ENCODE results near the gene RABAC1. TPM values are rescaled to one million over a fixed set of nuclear protein-coding genes. Genes with fewer than 3 reads are reported as not detected.

RABAC1 gene
- total and polyA plus RNA-seq, 2 experiments from 2014 or later = 151 to 270 TPM

DNA sequence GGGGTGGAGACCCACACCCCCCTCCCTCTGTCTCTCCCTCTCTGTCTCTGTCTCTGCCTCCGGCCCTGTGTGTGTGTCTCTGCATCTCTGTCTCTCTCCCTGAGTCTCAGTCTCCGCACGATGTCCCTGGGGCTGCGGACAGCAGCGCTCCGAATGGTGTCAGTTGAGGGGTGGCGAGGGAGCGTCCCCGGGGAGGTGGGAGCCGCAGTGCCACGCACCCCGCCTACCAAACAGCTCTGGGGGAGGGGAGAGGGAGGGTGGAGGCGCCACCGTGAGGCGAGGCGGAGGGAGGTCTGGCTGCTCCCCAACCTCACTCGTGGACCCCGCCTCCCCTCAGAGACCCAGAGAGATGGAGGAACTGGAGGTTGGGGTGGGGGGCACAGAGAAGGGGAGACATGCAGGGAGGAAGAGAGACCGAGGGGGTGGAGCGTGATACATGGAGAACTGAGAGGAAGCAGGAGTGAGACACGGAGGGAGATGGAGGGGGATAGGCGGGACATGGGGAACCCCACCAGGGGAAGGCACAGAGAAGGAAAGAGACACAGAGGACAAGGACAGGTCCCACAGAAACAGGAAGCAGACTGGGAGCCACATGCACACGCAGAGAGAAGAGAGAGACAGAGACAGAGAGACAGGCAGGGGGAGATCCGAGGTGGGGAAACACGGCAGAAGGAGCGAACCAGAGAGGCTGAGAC, 38.1 kb downstream of the RABAC1 start:
- Histone ChIP-seq H3K36me3 (no peaks in the 10 kb centered on the region), H3K27ac (no peak overlapping the region), H3K4me1 (ENCODE audit: low read depth) (no peaks in the 10 kb centered on the region), H3K27me3 (peaks cover 98% of the 10 kb centered on the region), H3K9me3 (ENCODE audit: low read depth) (no peaks in the 10 kb centered on the region), H3K4me3 (no peak overlapping the region)
- DNase-seq (ENCODE audit: low read depth in 1 of 2, low spot score in 1 of 2) = no peak
- TF ChIP-seq, protein P1, sequence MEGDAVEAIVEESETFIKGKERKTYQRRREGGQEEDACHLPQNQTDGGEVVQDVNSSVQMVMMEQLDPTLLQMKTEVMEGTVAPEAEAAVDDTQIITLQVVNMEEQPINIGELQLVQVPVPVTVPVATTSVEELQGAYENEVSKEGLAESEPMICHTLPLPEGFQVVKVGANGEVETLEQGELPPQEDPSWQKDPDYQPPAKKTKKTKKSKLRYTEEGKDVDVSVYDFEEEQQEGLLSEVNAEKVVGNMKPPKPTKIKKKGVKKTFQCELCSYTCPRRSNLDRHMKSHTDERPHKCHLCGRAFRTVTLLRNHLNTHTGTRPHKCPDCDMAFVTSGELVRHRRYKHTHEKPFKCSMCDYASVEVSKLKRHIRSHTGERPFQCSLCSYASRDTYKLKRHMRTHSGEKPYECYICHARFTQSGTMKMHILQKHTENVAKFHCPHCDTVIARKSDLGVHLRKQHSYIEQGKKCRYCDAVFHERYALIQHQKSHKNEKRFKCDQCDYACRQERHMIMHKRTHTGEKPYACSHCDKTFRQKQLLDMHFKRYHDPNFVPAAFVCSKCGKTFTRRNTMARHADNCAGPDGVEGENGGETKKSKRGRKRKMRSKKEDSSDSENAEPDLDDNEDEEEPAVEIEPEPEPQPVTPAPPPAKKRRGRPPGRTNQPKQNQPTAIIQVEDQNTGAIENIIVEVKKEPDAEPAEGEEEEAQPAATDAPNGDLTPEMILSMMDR (IDR thresholded peaks at IDR 0.05; ENCODE audit: low read depth, low read length) = no peak

DNA sequence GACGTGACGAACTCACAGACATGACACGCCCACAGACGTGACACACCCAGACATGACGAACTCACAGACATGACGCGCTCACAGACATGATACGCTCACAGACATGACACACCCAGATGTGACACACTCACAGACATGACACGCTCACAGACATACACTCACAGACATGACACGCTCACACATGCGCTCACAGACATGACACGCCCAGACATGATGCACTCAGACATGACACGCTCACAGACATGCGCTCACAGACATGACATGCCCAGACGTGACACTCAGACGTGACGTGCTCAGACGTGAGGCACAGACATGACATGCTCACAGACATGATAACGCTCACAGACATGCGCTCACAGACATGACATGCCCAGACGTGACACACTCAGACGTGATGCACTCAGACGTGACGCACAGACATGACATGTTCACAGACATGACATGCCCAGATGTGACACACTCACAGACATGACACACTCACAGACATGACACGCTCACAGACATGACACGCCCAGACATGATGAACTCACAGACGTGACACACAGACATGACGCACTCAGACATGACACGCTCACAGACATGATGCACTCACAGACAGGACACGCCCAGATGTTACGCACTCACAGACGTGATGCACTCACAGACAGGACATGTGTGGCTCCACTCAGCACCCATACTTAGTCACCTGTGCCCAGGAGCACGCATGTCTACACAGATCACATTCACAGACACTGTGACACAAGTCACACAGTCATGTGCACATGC, 39.0 kb downstream of the RABAC1 start:
- H3K9me3 ChIP-seq (ENCODE audit: low read depth) = no peaks in the 10 kb centered on the region
- TF ChIP-seq, protein P1 (IDR thresholded peaks at IDR 0.05; ENCODE audit: low read depth, low read length) = no peak
- H3K27me3 ChIP-seq = peaks cover 98% of the 10 kb centered on the region
- H3K27ac ChIP-seq = no peak overlapping the region
- H3K4me1 ChIP-seq (ENCODE audit: low read depth) = no peaks in the 10 kb centered on the region
- DNase-seq (ENCODE audit: low read depth in 1 of 2, low spot score in 1 of 2) = no peak
- H3K4me3 ChIP-seq = no peak overlapping the region
- H3K36me3 ChIP-seq = no peaks in the 10 kb centered on the region

DNA sequence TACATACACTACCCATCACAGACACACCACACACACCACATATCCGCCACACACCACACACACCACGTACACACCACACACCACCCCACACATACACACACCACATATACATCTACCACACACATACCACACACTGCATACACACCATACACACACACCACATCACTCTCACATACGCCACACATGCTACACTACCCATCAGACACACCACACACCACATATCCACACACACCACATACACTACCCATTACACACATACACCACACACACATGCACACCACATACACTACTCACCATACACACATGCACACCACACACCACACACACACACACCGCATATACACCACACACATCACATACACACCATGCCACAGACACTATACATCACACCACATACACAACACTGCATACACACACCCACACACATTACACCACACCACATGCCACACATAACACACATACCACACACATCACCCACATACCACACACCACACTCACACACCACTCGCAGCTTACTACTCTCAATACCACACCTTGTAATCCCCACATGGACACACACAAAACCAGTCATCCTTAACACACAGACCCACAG, 40.4 kb downstream of the RABAC1 start:
- Histone ChIP-seq H3K36me3 (no peaks in the 10 kb centered on the region), H3K27ac (no peak overlapping the region), H3K4me1 (ENCODE audit: low read depth) (no peaks in the 10 kb centered on the region), H3K4me3 (no peak overlapping the region), H3K9me3 (ENCODE audit: low read depth) (no peaks in the 10 kb centered on the region), H3K27me3 (peaks cover 98% of the 10 kb centered on the region)
- TF ChIP-seq, protein P1 (IDR thresholded peaks at IDR 0.05; ENCODE audit: low read depth, low read length) = no peak
- DNase-seq (ENCODE audit: low read depth in 1 of 2, low spot score in 1 of 2) = no peak

DNA sequence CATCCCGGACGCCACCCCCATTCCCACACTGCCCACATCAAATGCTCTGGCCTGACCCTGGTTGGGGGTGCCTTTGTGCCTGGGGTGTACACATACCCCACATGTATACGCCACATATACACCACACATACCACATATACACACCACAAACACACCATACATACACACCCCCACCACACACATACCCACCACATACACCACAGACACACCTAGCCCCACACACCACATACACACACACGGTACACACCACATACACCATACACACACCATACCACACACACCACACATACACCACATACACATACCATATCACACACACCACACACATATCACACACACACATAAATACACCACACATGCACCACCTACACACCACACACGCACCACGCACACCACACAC, 41.0 kb downstream of the RABAC1 start:
- no peak overlapping the region for H3K27ac ChIP-seq

DNA sequence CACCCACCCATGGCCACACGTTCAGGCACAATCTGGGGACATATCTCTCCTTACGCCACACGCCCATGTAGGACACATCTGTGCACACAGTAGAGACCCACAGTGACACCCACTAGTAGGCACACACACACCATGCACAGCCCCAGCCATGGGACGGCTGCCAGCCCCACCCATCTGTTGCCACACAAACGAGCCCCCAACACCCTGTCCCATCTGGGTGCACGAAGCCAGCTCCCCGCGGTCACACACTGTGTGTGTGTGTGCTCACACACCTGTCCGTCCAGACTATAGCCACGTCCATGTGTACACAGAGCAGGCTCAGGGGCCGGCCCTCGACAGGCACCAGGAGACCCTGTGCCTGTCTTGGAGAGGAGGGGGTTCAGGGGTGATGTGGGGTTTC, 41.4 kb downstream of the RABAC1 start:
- Histone ChIP-seq H3K4me3 (no peak overlapping the region), H3K27ac (no peak overlapping the region), H3K27me3 (peaks cover 100% of the 10 kb centered on the region), H3K9me3 (ENCODE audit: low read depth) (no peaks in the 10 kb centered on the region), H3K36me3 (no peaks in the 10 kb centered on the region), H3K4me1 (ENCODE audit: low read depth) (no peaks in the 10 kb centered on the region)
- DNase-seq (ENCODE audit: low read depth in 1 of 2, low spot score in 1 of 2) = no peak
- TF ChIP-seq, protein P1 (IDR thresholded peaks at IDR 0.05; ENCODE audit: low read depth, low read length) = no peak

More for the DNA sequence above, 41.0 kb downstream of the RABAC1 start:
- Histone ChIP-seq H3K9me3 (ENCODE audit: low read depth) (no peaks in the 10 kb centered on the region), H3K36me3 (no peaks in the 10 kb centered on the region), H3K4me3 (no peak overlapping the region), H3K27me3 (peaks cover 100% of the 10 kb centered on the region), H3K4me1 (ENCODE audit: low read depth) (no peaks in the 10 kb centered on the region)
- DNase-seq (ENCODE audit: low read depth in 1 of 2, low spot score in 1 of 2) = no peak
- TF ChIP-seq, protein P1 (IDR thresholded peaks at IDR 0.05; ENCODE audit: low read depth, low read length) = no peak
